Measurements from ENCODE around the gene SLC39A6. TPM values are rescaled to one million over a fixed set of nuclear protein-coding genes. Genes with fewer than 3 reads are reported as not detected.

The SLC39A6 gene
- total RNA-seq, 1 experiment from 2014 or later: 33.9 TPM

- H2BK12ac ChIP-seq (ENCODE audit: insufficient read length, low read depth, low read length): no peak overlapping the region
- no peak overlapping the region for H2BK15ac ChIP-seq (ENCODE audit: low read depth, low read length)
- no peak overlapping the region for H3K27ac ChIP-seq (ENCODE audit: insufficient read length, low read depth, low read length)
- peaks cover under 1 to 6% of the 10 kb centered on the region in 2 experiments; a peak in 4 of 5 replicates for H3K9me3 Mint-ChIP-seq
- no peak overlapping the region for H3K18ac ChIP-seq (ENCODE audit: insufficient read length, low read depth, low read length)
- no peak overlapping the region for H3K56ac ChIP-seq (ENCODE audit: insufficient read length, low read depth, low read length)
- no peaks in the 10 kb centered on the region for H3K4me1 Mint-ChIP-seq
- no peak overlapping the region for H3K4ac ChIP-seq (ENCODE audit: low read depth, low read length)
- no peak overlapping the region for H3K9ac ChIP-seq (ENCODE audit: extremely low read depth, insufficient read length, low read length)
- no peak for TF ChIP-seq CTCF (conservative IDR thresholded peaks at IDR 0.05)
- WGBS (ENCODE audit: extremely low coverage, insufficient read length, low lambda C conversion rate): no CpG with 5 or more reads among the region's 2 CpGs
- no peak overlapping the region for H2AK5ac ChIP-seq (ENCODE audit: insufficient read length, low read length)
- H2BK5ac ChIP-seq (ENCODE audit: insufficient read length, low read length): no peak overlapping the region
- H3K27me3 ChIP-seq (ENCODE audit: insufficient read depth, low read length): no peaks in the 10 kb centered on the region
- no peak overlapping the region for H3T11ph ChIP-seq (ENCODE audit: low read length)
- no peak overlapping the region for H2BK120ac ChIP-seq (ENCODE audit: low read depth, low read length, poor library complexity, severe bottlenecking)
- no peak overlapping the region for H3K23ac ChIP-seq (ENCODE audit: insufficient read length, low read depth, low read length)
- H3K14ac ChIP-seq (ENCODE audit: insufficient read depth, low read length): no peak overlapping the region
- no peak overlapping the region for H3K27ac Mint-ChIP-seq
- no peaks in the 10 kb centered on the region for H3K23me2 ChIP-seq (ENCODE audit: insufficient read length, low read depth, low read length, poor library complexity, severe bottlenecking)
- no peaks in the 10 kb centered on the region for H3K79me2 ChIP-seq (ENCODE audit: insufficient read depth, low read length)
- no peaks in the 10 kb centered on the region for H4K20me1 ChIP-seq (ENCODE audit: control insufficient read depth, insufficient read depth, insufficient read length)
- no peak overlapping the region for H4K5ac ChIP-seq (ENCODE audit: insufficient read length, low read depth, low read length)
- no peak for DNase-seq
- H3K4me1 ChIP-seq (ENCODE audit: insufficient read depth, low read length): no peaks in the 10 kb centered on the region
- H2BK20ac ChIP-seq (ENCODE audit: low read depth, low read length, poor library complexity, severe bottlenecking): no peak overlapping the region
- peaks cover 11 to 34% (median 32%) of the 10 kb centered on the region in 3 experiments for H3K36me3 Mint-ChIP-seq (ENCODE audit: insufficient read depth in 1 of 3, low read depth in 3 of 3)
- no peak overlapping the region for H3K4me3 Mint-ChIP-seq
- H4K91ac ChIP-seq (ENCODE audit: insufficient read length, low read depth, low read length): no peak overlapping the region
- H4K8ac ChIP-seq (replicated peaks; ENCODE audit: insufficient read length, low read depth, low read length): no peak overlapping the region
- no peaks in the 10 kb centered on the region; the same call in 1 of the 2 replicates for H3K27me3 Mint-ChIP-seq (ENCODE audit: low read depth)
- H3K9me3 ChIP-seq (ENCODE audit: control insufficient read depth, low read depth, low read length): no peaks in the 10 kb centered on the region
- H2AFZ ChIP-seq (ENCODE audit: low read length): no peak overlapping the region
- no peaks in the 10 kb centered on the region for H3K79me1 ChIP-seq (ENCODE audit: insufficient read depth, low read depth, low read length, poor library complexity, severe bottlenecking)
- H3K4me2 ChIP-seq (ENCODE audit: insufficient read depth, insufficient read length, low read length): no peak overlapping the region
These were observed 20.9 kb downstream of the SLC39A6 start for GRCh38 chr18:36108196-36108595.

Data from H9 (cell line).